Adrenal gland (tissue), 5 donors: ENCODE measurements around the gene ELAPOR2.

Source experiments
- CTCF ChIP-seq, 6 experiments: fragments of 450-650 bp in 4 of 6; fragments of 200-600 bp in 2 of 6; sonication (generic) in 1 of 6; IDR thresholded peaks; 1 replicate in 5 of 6; 2 replicates in 1 of 6; pipeline versions ENCODE4 v1.5.1 to v1.8.0; 2016 to 2021; ENCODE audit warnings: antibody characterized with exemption in 6 of 6, mild to moderate bottlenecking in 2 of 6, moderate library complexity in 1 of 6
- POLR2A ChIP-seq, 2 donors: fragments of 450-650 bp; IDR thresholded peaks; one replicate each; pipeline ENCODE4 v1.6.1; 2017; ENCODE audit warnings: antibody characterized with exemption in 2 of 2, mild to moderate bottlenecking in 2 of 2, moderate library complexity in 1 of 2
- donor health status: DM: no; HTN: no; CAD: no.

GRCh38 chr7:87027900-87028299 is 31.6 kb downstream of the ELAPOR2 start:
- TF ChIP-seq POLR2A (IDR thresholded peaks at IDR 0.05) (no peak), CTCF (IDR thresholded peaks at IDR 0.05) (no peak)
